CD14-positive monocyte (primary cell): ENCODE measurements around the gene GAK. TPM values are rescaled to one million over a fixed set of nuclear protein-coding genes. Genes with fewer than 3 reads are reported as not detected.

Experiments
- DNase-seq, 3 donors: peaks; one replicate each; pipeline ENCODE4 v3.0.0-alpha.2; 2011 to 2022
- H2AFZ ChIP-seq: 2 replicates; pipeline ENCODE4 v1.6.0; 2012; ENCODE audit warnings: mild to moderate bottlenecking, low read depth, low read length, inconsistent platforms; ENCODE audit not compliant: insufficient read depth, poor library complexity, severe bottlenecking
- H3K27ac ChIP-seq, 2 donors: 1 replicate in 1 of 2; 2 replicates in 1 of 2; pipeline ENCODE4 v1.5.1; 2012 to 2013; ENCODE audit warnings: low read length in 2 of 2, control low read depth in 1 of 2, inconsistent platforms in 1 of 2, low read depth in 1 of 2, mild to moderate bottlenecking in 1 of 2
- H3K27me3 ChIP-seq, 2 donors: one replicate each; pipeline versions ENCODE4 v1.6.0 to v1.6.1; 2011 to 2013; ENCODE audit warnings: low read length in 2 of 2; ENCODE audit not compliant: control insufficient read depth in 2 of 2, insufficient read depth in 2 of 2
- H3K36me3 ChIP-seq, 2 donors: replicated peaks in 1 of 2; 1 replicate in 1 of 2; 2 replicates in 1 of 2; pipeline versions ENCODE4 v1.5.1 to v1.6.1; 2012 to 2013; ENCODE audit warnings: low read length in 2 of 2, control low read depth in 1 of 2, inconsistent platforms in 1 of 2, mild to moderate bottlenecking in 1 of 2; ENCODE audit not compliant: insufficient read depth in 2 of 2, control insufficient read depth in 1 of 2
- H3K4me1 ChIP-seq, 2 donors: 1 replicate in 1 of 2; 2 replicates in 1 of 2; pipeline versions ENCODE4 v1.5.1 to v1.6.1; 2012 to 2013; ENCODE audit warnings: low read length in 2 of 2, control low read depth in 1 of 2, inconsistent platforms in 1 of 2, mild to moderate bottlenecking in 1 of 2, moderate library complexity in 1 of 2; ENCODE audit not compliant: insufficient read depth in 2 of 2, control insufficient read depth in 1 of 2
- H3K4me2 ChIP-seq: replicated peaks from 2 replicates; pipeline ENCODE3; 2012; ENCODE audit warnings: low read length, moderate library complexity, mild to moderate bottlenecking; ENCODE audit not compliant: poor library complexity, severe bottlenecking; ENCODE audit errors: extremely low read depth
- H3K4me3 ChIP-seq, 3 experiments: fragments of 200-600 bp in 1 of 3; sonication (generic) in 1 of 3; replicated peaks in 1 of 3; 1 replicate in 2 of 3; 2 replicates in 1 of 3; pipeline ENCODE4 v1.5.1; 2011 to 2013; ENCODE audit warnings: low read length in 3 of 3, mild to moderate bottlenecking in 3 of 3, control low read depth in 2 of 3, low read depth in 2 of 3, inconsistent platforms in 1 of 3, moderate library complexity in 1 of 3
- H3K79me2 ChIP-seq: 2 replicates; pipeline ENCODE4 v1.6.0; 2012; ENCODE audit warnings: mild to moderate bottlenecking, control low read depth, inconsistent platforms, low read length, moderate library complexity; ENCODE audit not compliant: insufficient read depth
- H3K9ac ChIP-seq: 2 replicates; pipeline ENCODE4 v1.6.0; 2017; ENCODE audit warnings: low read length, mild to moderate bottlenecking; ENCODE audit not compliant: insufficient read depth, poor library complexity, severe bottlenecking
- H3K9me3 ChIP-seq, 2 donors: replicated peaks in 1 of 2; 1 replicate in 1 of 2; 2 replicates in 1 of 2; pipeline versions ENCODE4 v1.5.1 to v1.6.1; 2012 to 2013; ENCODE audit warnings: low read length in 2 of 2, control low read depth in 1 of 2; ENCODE audit not compliant: control insufficient read depth in 1 of 2, insufficient read depth in 1 of 2
- H4K20me1 ChIP-seq: 2 replicates; pipeline ENCODE4 v1.6.0; 2012; ENCODE audit warnings: mild to moderate bottlenecking, low read length, control low read depth, moderate library complexity; ENCODE audit not compliant: insufficient read depth
- H3K27ac Mint-ChIP-seq, 7 donors: one replicate each; pipeline ENCODE4 v1.8.0; 2020; ENCODE audit warnings: mild to moderate bottlenecking in 7 of 7, mixed read lengths in 7 of 7, moderate library complexity in 6 of 7, inconsistent platforms in 2 of 7
- H3K27me3 Mint-ChIP-seq, 3 donors: one replicate each; pipeline ENCODE4 v1.8.0; 2021 to 2022; ENCODE audit warnings: low read depth in 3 of 3, mild to moderate bottlenecking in 3 of 3, mixed read lengths in 3 of 3, moderate library complexity in 3 of 3, inconsistent platforms in 1 of 3
- H3K36me3 Mint-ChIP-seq, 2 donors: one replicate each; pipeline ENCODE4 v1.8.0; 2020; ENCODE audit warnings: mixed read lengths in 2 of 2, inconsistent platforms in 1 of 2, mild to moderate bottlenecking in 1 of 2
- H3K4me1 Mint-ChIP-seq: one replicate; pipeline ENCODE4 v1.8.0; 2020; ENCODE audit warnings: mild to moderate bottlenecking, mixed read lengths
- H3K4me3 Mint-ChIP-seq, 2 donors: one replicate each; pipeline ENCODE4 v1.8.0; 2020; ENCODE audit warnings: mild to moderate bottlenecking in 2 of 2, mixed read lengths in 2 of 2, moderate library complexity in 1 of 2
- H3K9me3 Mint-ChIP-seq, 7 donors: one replicate each; pipeline ENCODE4 v1.8.0; 2020 to 2022; ENCODE audit warnings: mixed read lengths in 7 of 7, mild to moderate bottlenecking in 6 of 7, moderate library complexity in 6 of 7, inconsistent platforms in 2 of 7
- WGBS: methylation state at CpG from one replicate; pipeline ENCODE4 v1.1.5; 2013; ENCODE audit warnings: missing lambda C conversion rate; ENCODE audit not compliant: insufficient coverage; 5-methylcytosine and 5-hydroxymethylcytosine counted together
- intact Hi-C, 2 donors: fragments of 100-400 bp; cut with micrococcal nuclease; formaldehyde crosslinking; loops; one replicate each; pipeline versions ENCODE4 v1.15.0 to v1.15.1; 2023
- polyA plus RNA-seq, 3 donors: library from polyadenylated mRNA; depleted of rRNA in 1 of 3; unstranded in 2 of 3; stranded (reverse) in 1 of 3; fragments of 300-500 nt in 2 of 3; fragments of >200 nt in 1 of 3; fragmentation: Illumina TruSeq in 2 of 3; gene quantifications; 1 replicate in 2 of 3; 2 replicates in 1 of 3; pipeline ENCODE4 v1.2.3, GENCODE V29; 2012 to 2021
- TF ChIP-seq, protein P1 (sequence below): fragments of 200-600 bp; IDR thresholded peaks from one replicate; pipeline ENCODE4 v1.8.0; 2022; ENCODE audit warnings: antibody characterized with exemption, mild to moderate bottlenecking

Gene GAK
- polyA plus RNA-seq, 3 donors, result 40.3 to 88.7 (median 54.9) TPM

GRCh38 chr4:970854-971520 is 38.9 kb upstream of the GAK start:
- TF ChIP-seq, protein P1, sequence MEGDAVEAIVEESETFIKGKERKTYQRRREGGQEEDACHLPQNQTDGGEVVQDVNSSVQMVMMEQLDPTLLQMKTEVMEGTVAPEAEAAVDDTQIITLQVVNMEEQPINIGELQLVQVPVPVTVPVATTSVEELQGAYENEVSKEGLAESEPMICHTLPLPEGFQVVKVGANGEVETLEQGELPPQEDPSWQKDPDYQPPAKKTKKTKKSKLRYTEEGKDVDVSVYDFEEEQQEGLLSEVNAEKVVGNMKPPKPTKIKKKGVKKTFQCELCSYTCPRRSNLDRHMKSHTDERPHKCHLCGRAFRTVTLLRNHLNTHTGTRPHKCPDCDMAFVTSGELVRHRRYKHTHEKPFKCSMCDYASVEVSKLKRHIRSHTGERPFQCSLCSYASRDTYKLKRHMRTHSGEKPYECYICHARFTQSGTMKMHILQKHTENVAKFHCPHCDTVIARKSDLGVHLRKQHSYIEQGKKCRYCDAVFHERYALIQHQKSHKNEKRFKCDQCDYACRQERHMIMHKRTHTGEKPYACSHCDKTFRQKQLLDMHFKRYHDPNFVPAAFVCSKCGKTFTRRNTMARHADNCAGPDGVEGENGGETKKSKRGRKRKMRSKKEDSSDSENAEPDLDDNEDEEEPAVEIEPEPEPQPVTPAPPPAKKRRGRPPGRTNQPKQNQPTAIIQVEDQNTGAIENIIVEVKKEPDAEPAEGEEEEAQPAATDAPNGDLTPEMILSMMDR, result no peak
- no peak overlapping the region for H3K27ac ChIP-seq
- Mint-ChIP-seq H3K36me3 (peaks cover 9 to 11% of the 10 kb centered on the region in 2 donors), H3K4me3 (no peak overlapping the region), H3K27ac (peak overlapping the region in 1 of 7 donors; percentile 62), H3K4me1 (peaks cover 13% of the 10 kb centered on the region), H3K9me3 (peaks cover 0 to 5% (median 4%) of the 10 kb centered on the region in 7 donors), H3K27me3 (peaks cover 4 to 21% (median 10%) of the 10 kb centered on the region in 3 donors)
- peaks cover 45% of the 10 kb centered on the region for H4K20me1 ChIP-seq
- peaks cover 25 to 38% of the 10 kb centered on the region in 2 donors for H3K4me1 ChIP-seq
- no peak overlapping the region for H2AFZ ChIP-seq
- intact Hi-C loops, result loop anchor here in 1 of 2 donors (5.0 to 10.0 kb wide), 3 partner anchors 34 to 186 kb away; no protein-coding TSS in a partner anchor
- DNase-seq, result no peak
- no peak overlapping the region for H3K4me3 ChIP-seq
- H3K36me3 ChIP-seq, result peaks cover 5 to 17% of the 10 kb centered on the region in 2 donors
- no peak overlapping the region for H3K4me2 ChIP-seq
- H3K79me2 ChIP-seq, result peaks cover 18% of the 10 kb centered on the region
- peaks cover 0 to 24% of the 10 kb centered on the region in 2 donors for H3K27me3 ChIP-seq
- WGBS, result over 99% methylated on average over 15 of the region's 17 CpGs
- no peaks in the 10 kb centered on the region for H3K9me3 ChIP-seq
- no peak overlapping the region for H3K9ac ChIP-seq

DNA sequence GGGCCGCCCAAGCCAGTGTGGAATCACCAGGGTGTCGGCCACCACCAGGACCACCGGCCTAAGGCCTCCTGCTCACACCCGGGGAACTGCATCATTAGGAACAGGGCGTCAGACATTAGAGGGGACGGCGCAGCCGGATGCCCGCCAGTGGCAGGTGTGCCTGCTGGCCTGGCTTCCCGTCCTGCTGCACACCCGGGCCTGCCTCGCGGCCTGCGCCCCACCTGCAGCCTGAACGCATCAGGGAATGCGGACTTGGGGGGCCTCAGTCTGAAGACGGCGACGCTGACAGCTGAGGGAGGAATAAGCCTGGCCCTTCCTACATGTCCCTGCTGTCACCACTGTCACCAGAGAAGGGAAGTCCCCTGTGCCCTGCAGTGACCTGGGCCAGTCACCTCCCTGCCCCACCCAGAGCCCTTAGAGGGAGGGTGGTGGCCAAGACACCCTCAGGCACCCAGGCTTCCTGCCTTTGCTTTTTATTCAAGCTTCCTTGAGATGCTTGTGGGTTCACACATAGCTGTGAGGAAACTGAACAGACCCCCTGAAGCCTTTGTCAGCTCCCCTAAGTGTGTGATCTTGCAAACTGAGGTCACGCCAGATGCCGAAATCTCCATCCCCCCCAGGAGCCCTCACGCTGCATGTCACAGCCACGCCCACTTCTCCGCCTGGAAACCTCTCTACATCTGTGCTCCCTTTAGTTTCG is 38.1 kb upstream of the GAK start:
- Histone ChIP-seq H3K27me3 (peaks cover 0 to 24% of the 10 kb centered on the region in 2 donors), H3K4me1 (peaks cover 25 to 38% of the 10 kb centered on the region in 2 donors), H3K4me2 (no peak overlapping the region), H4K20me1 (peaks cover 47% of the 10 kb centered on the region), H3K9me3 (no peaks in the 10 kb centered on the region), H3K4me3 (no peak overlapping the region), H2AFZ (no peak overlapping the region), H3K9ac (no peak overlapping the region), H3K27ac (no peak overlapping the region), H3K36me3 (peaks cover 5 to 25% of the 10 kb centered on the region in 2 donors), H3K79me2 (peaks cover 18% of the 10 kb centered on the region)
- H3K36me3 Mint-ChIP-seq, result peaks cover 11 to 14% of the 10 kb centered on the region in 2 donors
- peak in 1 of 3 donors; percentile 40 for DNase-seq
- H3K4me1 Mint-ChIP-seq, result peaks cover 13% of the 10 kb centered on the region
- H3K27me3 Mint-ChIP-seq, result peaks cover 4 to 21% (median 10%) of the 10 kb centered on the region in 3 donors
- TF ChIP-seq, protein P1, result no peak
- peaks cover 0 to 4% (median 2%) of the 10 kb centered on the region in 7 donors for H3K9me3 Mint-ChIP-seq
- intact Hi-C loops, result loop anchor here in 1 of 2 donors (5.0 to 10.0 kb wide), 3 partner anchors 33 to 185 kb away; no protein-coding TSS in a partner anchor
- 96% methylated on average over 25 of the region's 25 CpGs for WGBS
- H3K4me3 Mint-ChIP-seq, result no peak overlapping the region
- peak overlapping the region in 1 of 7 donors; percentile 63 for H3K27ac Mint-ChIP-seq
